ENCODE results near the gene TTLL8.

Gene TTLL8

GRCh38 chr22:50044485-50045118 is 13.5 kb downstream of the TTLL8 start:
- TF ChIP-seq EGR1 (IDR thresholded peaks at IDR 0.05) (no peak), REST (IDR thresholded peaks at IDR 0.05; ENCODE audit: low read depth) (no peak), TCF12 (IDR thresholded peaks at IDR 0.05; ENCODE audit: low read depth) (no peak), RAD21 (IDR thresholded peaks at IDR 0.05; ENCODE audit: low read depth) (no peak), MAX (IDR thresholded peaks at IDR 0.05) (no peak), ZBTB7A (IDR thresholded peaks at IDR 0.05; ENCODE audit: low read depth) (no peak), CEBPB (IDR thresholded peaks at IDR 0.05) (no peak), NFIC (IDR thresholded peaks at IDR 0.05) (no peak), TAF1 (IDR thresholded peaks at IDR 0.05; ENCODE audit: low read depth) (no peak), TEAD4 (IDR thresholded peaks at IDR 0.05) (no peak), FOXM1 (IDR thresholded peaks at IDR 0.05; ENCODE audit: borderline replicate concordance, low read depth) (no peak), EP300 (IDR thresholded peaks at IDR 0.05; ENCODE audit: borderline replicate concordance) (no peak), USF1 (IDR thresholded peaks at IDR 0.05) (no peak), YY1 (IDR thresholded peaks at IDR 0.05; ENCODE audit: low read depth) (no peak), CREB1 (IDR thresholded peaks at IDR 0.05; ENCODE audit: low read depth) (no peak)

- TF ChIP-seq CEBPB (IDR thresholded peaks at IDR 0.05) (no peak), EGR1 (IDR thresholded peaks at IDR 0.05) (no peak), FOXM1 (IDR thresholded peaks at IDR 0.05; ENCODE audit: borderline replicate concordance, low read depth) (no peak), USF1 (IDR thresholded peaks at IDR 0.05) (no peak), TAF1 (IDR thresholded peaks at IDR 0.05; ENCODE audit: low read depth) (no peak), CREB1 (IDR thresholded peaks at IDR 0.05; ENCODE audit: low read depth) (no peak), REST (IDR thresholded peaks at IDR 0.05; ENCODE audit: low read depth) (no peak), TCF12 (IDR thresholded peaks at IDR 0.05; ENCODE audit: low read depth) (no peak), MAX (IDR thresholded peaks at IDR 0.05) (no peak), TEAD4 (IDR thresholded peaks at IDR 0.05) (no peak), EP300 (IDR thresholded peaks at IDR 0.05; ENCODE audit: borderline replicate concordance) (no peak)
These were observed 16.6 kb downstream of the TTLL8 start for GRCh38 chr22:50041361-50042065.

- TF ChIP-seq FOXM1 (IDR thresholded peaks at IDR 0.05; ENCODE audit: borderline replicate concordance, low read depth) (no peak), RAD21 (IDR thresholded peaks at IDR 0.05; ENCODE audit: low read depth) (no peak), ZBTB7A (IDR thresholded peaks at IDR 0.05; ENCODE audit: low read depth) (no peak), MAX (IDR thresholded peaks at IDR 0.05) (no peak), NFIC (IDR thresholded peaks at IDR 0.05) (no peak), YY1 (IDR thresholded peaks at IDR 0.05; ENCODE audit: low read depth) (no peak), EP300 (IDR thresholded peaks at IDR 0.05; ENCODE audit: borderline replicate concordance) (no peak), TEAD4 (IDR thresholded peaks at IDR 0.05) (no peak), REST (IDR thresholded peaks at IDR 0.05; ENCODE audit: low read depth) (no peak), TAF1 (IDR thresholded peaks at IDR 0.05; ENCODE audit: low read depth) (no peak), USF1 (IDR thresholded peaks at IDR 0.05) (no peak)
These were observed 17.4 kb downstream of the TTLL8 start for GRCh38 chr22:50040717-50041116.
